ENCODE measurements around the gene RARA. TPM values are rescaled to one million over a fixed set of nuclear protein-coding genes. Genes with fewer than 3 reads are reported as not detected.

The RARA gene
- total RNA-seq, 2 donors from 2014 or later = 46.8 to 73.4 TPM

GRCh38 chr17:40317880-40318829, 9.2 kb downstream of the RARA start:
- Histone ChIP-seq H3K36me3 (no peaks in the 10 kb centered on the region), H3K27ac (peak overlapping the region; percentile 91), H3K4me3 (peak overlapping the region; percentile 99), H3K27me3 (replicated peaks; ENCODE audit: insufficient read depth) (no peaks in the 10 kb centered on the region), H3K4me1 (ENCODE audit: control insufficient read depth in 1 of 2, low read depth in 2 of 2) (peaks cover 75 to 91% of the 10 kb centered on the region in 2 donors), H3K9me3 (no peaks in the 10 kb centered on the region)
- DNase-seq (ENCODE audit: low spot score) (peak; percentile 97), ATAC-seq (ENCODE audit: insufficient number of reproducible peaks, low FRiP score, low read depth) (peak; percentile 73)
- TF ChIP-seq CTCF (IDR thresholded peaks at IDR 0.05) = no peak

DNA sequence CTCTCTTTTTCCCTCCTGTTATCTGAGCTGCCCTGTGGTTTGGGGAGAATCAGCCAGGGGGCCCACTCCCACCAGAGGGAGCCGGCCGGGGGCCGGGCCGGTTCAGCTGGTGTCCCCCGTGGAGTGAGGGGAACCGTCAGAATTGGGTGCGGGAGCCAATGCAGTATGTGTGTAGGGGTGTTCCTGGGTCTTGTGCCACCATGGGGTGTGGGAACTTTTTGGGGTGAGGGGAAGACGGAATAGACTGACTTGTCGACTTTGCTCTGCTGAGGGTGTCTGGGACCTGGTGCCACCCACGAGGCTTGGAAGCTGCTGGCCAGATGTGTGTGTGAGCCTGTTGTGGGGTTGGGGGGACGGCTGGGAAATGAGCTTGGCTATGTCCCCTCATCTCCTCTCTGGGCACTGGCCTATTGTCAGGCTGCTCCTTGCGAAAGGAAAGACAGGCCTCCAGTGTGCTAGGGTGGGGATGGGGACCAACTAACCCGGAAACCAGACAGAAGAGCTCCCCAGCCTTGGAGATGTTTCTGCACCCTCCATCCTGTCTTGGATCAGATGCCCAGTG, 9.9 kb downstream of the RARA start:
- no peak for ATAC-seq (ENCODE audit: insufficient number of reproducible peaks, low FRiP score, low read depth)
- no peaks in the 10 kb centered on the region for H3K27me3 ChIP-seq (replicated peaks; ENCODE audit: insufficient read depth)
- DNase-seq (ENCODE audit: low spot score) = no peak
- no peaks in the 10 kb centered on the region for H3K9me3 ChIP-seq
- TF ChIP-seq CTCF (IDR thresholded peaks at IDR 0.05) = no peak
- H3K4me1 ChIP-seq (ENCODE audit: control insufficient read depth in 1 of 2, low read depth in 2 of 2) = peaks cover 75 to 91% of the 10 kb centered on the region in 2 donors
- no peaks in the 10 kb centered on the region for H3K36me3 ChIP-seq
- peak overlapping the region; percentile 84 to 91 for H3K27ac ChIP-seq
- H3K4me3 ChIP-seq = peak overlapping the region; percentile 99

DNA sequence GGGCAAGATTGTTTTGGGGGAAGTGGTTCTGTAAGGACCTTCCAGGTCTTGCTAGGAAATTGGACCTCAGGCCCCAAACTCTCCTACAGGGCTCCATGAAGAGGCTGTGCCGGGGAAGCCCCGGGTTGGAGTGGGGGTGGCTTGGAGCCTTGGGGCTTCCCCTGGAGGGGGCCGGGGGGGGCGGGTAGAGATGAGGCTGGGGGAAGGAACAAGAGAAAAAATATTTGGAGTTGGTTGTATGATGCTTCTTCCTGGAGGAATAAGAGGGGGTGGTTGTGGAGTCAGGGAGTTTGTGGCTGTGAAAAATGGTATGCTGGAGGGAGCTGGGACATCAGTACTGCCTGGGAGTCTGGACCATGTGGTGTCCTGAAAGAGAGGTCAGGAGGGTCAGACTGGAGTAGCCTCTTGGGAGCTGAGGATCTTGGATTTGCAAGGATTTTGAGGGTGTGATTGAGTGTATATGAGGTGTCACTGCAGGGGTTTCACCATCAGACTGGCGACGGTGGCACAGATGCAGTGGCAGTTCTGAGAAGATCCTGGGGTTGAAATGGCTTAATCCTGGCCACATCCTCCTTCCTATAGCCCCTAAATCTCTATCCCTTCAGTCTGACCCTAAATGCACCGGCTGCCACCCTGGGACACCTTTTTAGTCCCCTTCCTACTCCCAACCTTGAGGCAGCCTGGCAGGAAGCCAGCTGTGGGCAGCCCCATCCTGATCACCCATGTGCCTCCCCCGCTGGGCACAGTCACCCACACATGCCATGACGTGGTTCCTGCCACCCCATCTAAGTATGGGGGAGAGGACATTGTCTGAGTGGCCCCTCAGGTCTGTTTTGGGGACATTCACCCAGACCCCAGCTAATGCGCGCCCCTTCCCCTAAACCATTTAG, 10.9 kb downstream of the RARA start:
- no peak for TF ChIP-seq CTCF (IDR thresholded peaks at IDR 0.05)
- Histone ChIP-seq H3K27ac (peak overlapping the region; percentile 84 to 91), H3K4me3 (peak overlapping the region; percentile 99), H3K4me1 (ENCODE audit: control insufficient read depth in 1 of 2, low read depth in 2 of 2) (peaks cover 77 to 91% of the 10 kb centered on the region in 2 donors), H3K9me3 (no peaks in the 10 kb centered on the region), H3K27me3 (replicated peaks; ENCODE audit: insufficient read depth) (no peaks in the 10 kb centered on the region), H3K36me3 (no peaks in the 10 kb centered on the region)
- ATAC-seq (ENCODE audit: insufficient number of reproducible peaks, low FRiP score, low read depth) (no peak), DNase-seq (ENCODE audit: low spot score) (no peak)

DNA sequence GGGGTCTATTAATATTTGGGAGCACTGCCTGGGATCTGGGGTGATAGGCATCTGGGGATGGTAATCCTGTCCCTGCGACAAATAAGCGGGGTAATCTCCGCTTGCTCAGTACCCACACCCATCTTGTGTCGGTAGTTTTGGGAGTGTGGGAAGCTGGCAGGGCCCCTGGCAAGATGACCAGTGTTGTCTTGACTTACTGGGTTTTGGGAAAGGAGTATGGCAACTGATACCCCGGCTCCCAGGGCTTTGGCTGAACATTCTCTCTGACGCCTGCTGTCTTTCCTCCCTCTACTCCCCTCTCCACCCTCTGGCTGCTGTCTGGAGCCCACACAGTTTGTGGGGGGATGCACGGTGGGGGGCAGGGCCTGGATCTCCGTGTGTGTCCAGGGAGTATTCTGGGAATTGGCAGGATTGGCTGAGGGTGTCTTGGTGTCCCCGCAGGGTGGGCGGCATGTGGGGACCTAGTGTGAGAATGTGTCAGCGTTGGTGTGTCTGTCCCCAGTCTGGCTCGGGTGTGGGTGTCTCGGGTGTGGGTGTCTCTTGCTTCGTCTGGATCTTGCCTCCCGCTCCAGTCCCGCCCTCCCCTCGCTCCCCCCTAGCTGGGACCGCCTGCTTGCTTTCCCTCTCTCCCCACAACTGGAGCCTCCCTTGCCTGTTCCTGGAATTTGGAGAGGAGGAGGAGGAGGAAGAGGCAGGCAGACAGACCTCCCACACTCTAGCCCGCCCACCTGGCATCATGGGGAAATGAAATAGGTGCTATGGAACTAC, 12.0 kb downstream of the RARA start:
- Histone ChIP-seq H3K4me1 (ENCODE audit: control insufficient read depth in 1 of 2, low read depth in 2 of 2) (peaks cover 75 to 91% of the 10 kb centered on the region in 2 donors), H3K36me3 (no peaks in the 10 kb centered on the region), H3K27me3 (replicated peaks; ENCODE audit: insufficient read depth) (no peaks in the 10 kb centered on the region), H3K4me3 (peak overlapping the region; percentile 99), H3K27ac (peak overlapping the region; percentile 84 to 91), H3K9me3 (no peaks in the 10 kb centered on the region)
- DNase-seq (ENCODE audit: low spot score) (no peak), ATAC-seq (ENCODE audit: insufficient number of reproducible peaks, low FRiP score, low read depth) (no peak)
- TF ChIP-seq CTCF (IDR thresholded peaks at IDR 0.05) = no peak

All from thoracic aorta (tissue), 2 donors.